HTR-8/SVneo (cell line): ENCODE measurements around the gene MS4A6E.
A peak's percentile ranks its signal among the peaks of the same experiment; 100 is the strongest.
"Not testable (repeated sequence)": the region's sequence is repeated elsewhere in the genome, so short reads cannot be mapped to it uniquely, and the experiment has no call there.

ENCODE experiments used
- DNase-seq: peaks from one replicate; pipeline ENCODE4 v3.0.0; 2011; ENCODE audit warnings: low spot score, mixed read lengths; ENCODE audit not compliant: insufficient read length
- FAIRE-seq: peaks from 2 replicates; lab custom pipeline; 2011; peaks lifted over from hg19 to GRCh38; lab: Jason Lieb, UNC

The MS4A6E gene

GRCh38 chr11:60334005-60334620 is 7.1 kb downstream of the MS4A6E start:
- peak; percentile 37 for DNase-seq
- FAIRE-seq: no peak

DNA sequence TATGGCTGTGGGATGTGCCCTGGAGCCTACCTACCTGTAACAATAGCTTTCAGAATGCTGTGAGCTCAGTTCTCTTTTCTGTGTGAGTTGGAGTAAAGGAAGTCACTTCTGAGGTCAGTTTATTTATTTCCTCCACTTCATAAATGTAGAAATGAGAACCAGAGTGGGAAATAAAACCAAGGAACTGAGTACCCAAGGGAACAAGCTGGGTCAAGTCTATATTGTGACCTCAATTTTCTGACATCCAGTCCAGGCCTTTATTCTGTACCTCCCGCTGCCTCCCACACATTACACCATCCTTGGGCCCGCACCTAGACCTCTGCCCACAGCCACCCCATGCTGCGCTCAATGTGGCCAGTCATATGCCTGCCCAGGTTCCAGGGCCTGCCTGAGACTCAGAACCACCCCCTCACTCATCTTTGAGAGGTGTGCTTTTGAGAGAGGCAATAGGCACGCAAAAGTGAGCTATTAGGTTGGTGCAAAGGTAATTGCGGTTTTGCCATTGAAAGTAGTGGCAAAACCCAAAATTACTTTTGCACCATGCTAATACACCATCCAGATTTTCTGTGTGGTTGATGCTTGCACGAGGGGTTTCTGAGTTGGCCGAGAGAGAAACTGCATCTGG is 9.8 kb downstream of the MS4A6E start:
- no peak for FAIRE-seq
- DNase-seq: no peak

DNA sequence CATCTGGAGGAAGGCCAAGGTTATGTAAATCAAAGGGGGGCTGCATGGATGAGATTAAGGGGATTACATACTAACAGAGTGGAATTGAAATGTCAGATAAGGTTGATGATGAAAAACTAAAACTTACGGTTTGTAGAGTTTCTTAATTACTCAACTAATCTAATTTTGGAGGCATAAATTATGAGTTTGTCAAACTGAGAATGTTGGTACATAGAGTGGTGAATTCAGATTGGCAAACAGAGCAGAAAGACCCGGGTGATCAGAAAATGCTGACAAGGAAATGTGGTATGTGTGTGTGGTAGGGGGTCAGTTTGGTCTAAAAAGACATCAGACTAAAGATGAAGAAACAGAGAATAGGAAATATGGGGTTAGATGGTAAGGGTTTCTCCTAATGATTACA is 11.0 kb downstream of the MS4A6E start:
- DNase-seq (no peak), FAIRE-seq (no peak)

- FAIRE-seq (no peak), DNase-seq (no peak)
Observed at GRCh38 chr11:60339356-60339755, 12.3 kb downstream of the MS4A6E start.

DNA sequence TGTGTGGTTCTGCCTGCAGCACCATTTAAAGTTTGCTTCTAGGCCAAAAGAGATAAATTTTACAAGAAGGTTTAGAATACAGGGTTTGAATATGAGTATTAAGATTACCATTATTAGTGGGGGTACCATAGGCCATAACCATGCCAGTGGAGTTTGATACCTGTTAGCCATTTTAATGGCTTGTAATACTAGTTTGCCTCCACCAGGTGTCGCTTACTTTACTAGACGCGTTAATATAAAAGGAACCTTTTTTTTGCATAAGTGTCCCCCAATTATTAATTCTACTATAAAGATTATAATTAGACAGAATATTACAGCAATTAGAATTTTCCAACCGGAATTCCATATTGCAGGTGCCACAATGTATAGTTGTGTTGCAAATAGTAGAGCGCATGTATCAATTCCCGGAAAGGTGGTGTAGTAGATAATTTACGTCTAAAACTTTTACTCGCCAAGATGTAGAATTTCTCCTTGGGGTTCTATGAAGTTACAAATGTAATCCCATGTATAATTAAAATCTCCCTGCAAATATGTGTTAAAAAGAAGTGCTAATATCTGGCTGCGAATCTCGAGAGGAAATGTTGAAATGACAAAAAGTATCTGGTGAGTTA is 16.1 kb downstream of the MS4A6E start:
- no peak for FAIRE-seq
- DNase-seq: no peak

GRCh38 chr11:60344146-60344545 is 17.1 kb downstream of the MS4A6E start:
- no peak for FAIRE-seq
- DNase-seq: no peak

DNA sequence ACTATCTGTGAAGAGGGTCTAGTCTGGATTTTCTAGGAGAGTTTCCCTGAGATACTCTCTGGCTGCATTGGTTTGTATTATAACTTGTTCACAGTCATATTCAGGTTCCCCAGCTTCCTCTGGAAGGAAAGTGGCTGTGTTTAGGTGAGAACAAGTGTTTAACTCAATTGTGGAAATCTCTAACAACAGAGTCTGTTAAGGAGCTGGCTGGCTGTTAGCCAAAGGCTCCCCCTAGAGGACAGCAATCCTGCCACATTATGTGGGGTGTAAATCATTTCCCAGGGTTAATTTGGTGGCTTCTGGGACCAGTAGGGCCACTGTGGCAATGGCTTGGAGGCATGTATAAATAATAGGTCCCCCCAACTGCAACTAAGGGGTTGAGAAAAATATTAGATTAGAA is 18.4 kb downstream of the MS4A6E start:
- FAIRE-seq (no peak), DNase-seq (no peak)

DNA sequence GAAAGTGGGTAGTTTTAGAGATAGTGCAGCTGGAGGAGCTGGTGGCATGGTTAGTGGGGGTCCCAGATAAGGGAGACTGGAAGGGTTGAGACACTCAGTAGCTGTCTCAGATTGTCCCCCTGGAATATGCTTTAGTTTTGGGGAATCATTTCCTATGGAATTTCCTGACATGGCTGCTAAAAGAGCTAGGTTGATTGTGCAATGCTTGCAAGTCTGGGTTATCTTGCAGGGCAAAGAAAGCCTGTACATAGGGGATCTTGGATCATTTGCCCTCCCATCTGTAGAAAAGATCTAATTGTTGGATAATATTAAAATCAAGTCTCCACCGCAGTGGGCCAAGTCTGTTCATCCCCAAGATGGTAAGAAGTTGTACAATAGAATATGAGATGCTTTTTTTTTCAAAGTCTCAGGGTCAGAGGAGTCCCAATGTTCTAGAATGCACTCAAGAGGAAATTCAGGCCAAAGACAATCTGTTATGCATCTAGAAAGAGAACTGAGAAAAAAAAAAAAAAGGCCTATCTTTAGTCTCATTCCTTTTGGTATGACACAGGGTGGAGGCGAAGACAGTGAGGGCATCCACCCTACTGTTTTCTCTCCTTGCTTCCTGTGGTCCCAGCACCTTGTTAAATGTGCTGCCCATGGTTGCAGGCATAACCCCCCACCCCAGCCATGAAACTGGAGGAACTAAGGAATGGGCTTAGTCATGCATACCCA is 20.2 kb downstream of the MS4A6E start:
- FAIRE-seq (no peak), DNase-seq (no peak)

GRCh38 chr11:60348116-60348515 is 21.1 kb downstream of the MS4A6E start:
- DNase-seq: no peak
- FAIRE-seq: no peak

GRCh38 chr11:60349990-60350389 is 22.9 kb downstream of the MS4A6E start:
- FAIRE-seq: no peak
- no peak for DNase-seq

- no peak for FAIRE-seq
- DNase-seq: no peak
Observed at GRCh38 chr11:60357771-60358170, 30.7 kb downstream of the MS4A6E start.

- FAIRE-seq: no peak
- DNase-seq: no peak
Observed at GRCh38 chr11:60360621-60361020, 33.6 kb downstream of the MS4A6E start.

- FAIRE-seq (no peak), DNase-seq (no peak)
Observed at GRCh38 chr11:60362241-60362640, 35.2 kb downstream of the MS4A6E start.

GRCh38 chr11:60363542-60364470 is 36.8 kb downstream of the MS4A6E start:
- peak; percentile 48 for DNase-seq
- no peak for FAIRE-seq

- not testable (repeated sequence) for DNase-seq, FAIRE-seq
Observed at GRCh38 chr11:60366262-60366904, 39.3 kb downstream of the MS4A6E start.

GRCh38 chr11:60367009-60367408 is 40.0 kb downstream of the MS4A6E start:
- no peak for DNase-seq
- no peak for FAIRE-seq

DNA sequence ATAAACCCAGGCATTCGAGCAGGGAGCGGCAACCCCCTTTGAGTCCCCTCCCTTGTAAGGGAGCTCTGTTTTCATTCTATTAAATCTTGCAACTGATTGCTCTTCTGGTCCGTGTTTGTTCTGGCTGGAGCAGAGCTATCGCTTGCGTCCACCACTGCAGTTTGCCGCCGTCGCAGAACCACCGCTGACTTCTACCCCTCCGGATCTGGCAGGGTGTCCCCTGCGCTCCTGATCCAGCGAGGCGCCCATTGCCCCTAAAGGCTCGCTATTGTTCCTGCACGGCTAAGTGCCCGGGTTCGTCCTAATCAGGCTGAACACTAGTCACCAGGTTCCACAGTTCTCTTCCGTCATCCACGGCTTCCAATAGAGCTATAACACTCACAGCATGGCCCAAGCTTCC is 40.8 kb downstream of the MS4A6E start:
- no peak for FAIRE-seq

DNA sequence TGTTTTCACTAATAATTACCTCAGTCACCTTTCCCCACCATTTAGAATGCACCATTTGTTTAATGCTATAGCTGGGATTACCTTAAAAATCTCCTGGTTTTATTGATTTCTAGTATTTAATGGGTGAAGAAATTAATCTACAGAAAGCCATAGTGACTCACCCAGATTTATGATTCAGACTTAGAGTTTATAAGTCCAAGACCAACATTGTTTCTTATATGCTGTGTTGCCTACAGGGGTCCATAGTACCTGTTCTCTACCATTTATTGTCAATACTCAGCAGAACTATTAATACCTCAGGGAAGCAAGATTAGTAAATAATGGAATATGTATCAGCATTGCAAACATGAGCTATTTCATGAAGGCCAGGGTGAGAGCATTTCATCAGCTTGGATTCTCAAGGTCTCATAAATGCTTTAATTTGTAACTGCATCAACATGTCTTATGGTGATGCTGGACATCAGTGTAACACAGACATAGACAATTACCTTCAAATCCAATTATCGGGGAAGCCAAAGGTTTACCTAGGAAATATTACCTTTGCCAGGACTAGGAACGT is 43.3 kb downstream of the MS4A6E start:
- FAIRE-seq (no peak), DNase-seq (no peak)

More for the DNA sequence above, 40.8 kb downstream of the MS4A6E start:
- no peak for DNase-seq

- DNase-seq (no peak), FAIRE-seq (no peak)
Observed at GRCh38 chr11:60370811-60371298, 43.8 kb downstream of the MS4A6E start.
